Measurements from ENCODE around the gene ATG13. TPM values are rescaled to one million over a fixed set of nuclear protein-coding genes. Genes with fewer than 3 reads are reported as not detected.
A peak's percentile ranks its signal among the peaks of the same experiment; 100 is the strongest.

ATG13 gene
- total RNA-seq, 2 donors from 2014 or later, result 96.4 to 130 TPM

DNA sequence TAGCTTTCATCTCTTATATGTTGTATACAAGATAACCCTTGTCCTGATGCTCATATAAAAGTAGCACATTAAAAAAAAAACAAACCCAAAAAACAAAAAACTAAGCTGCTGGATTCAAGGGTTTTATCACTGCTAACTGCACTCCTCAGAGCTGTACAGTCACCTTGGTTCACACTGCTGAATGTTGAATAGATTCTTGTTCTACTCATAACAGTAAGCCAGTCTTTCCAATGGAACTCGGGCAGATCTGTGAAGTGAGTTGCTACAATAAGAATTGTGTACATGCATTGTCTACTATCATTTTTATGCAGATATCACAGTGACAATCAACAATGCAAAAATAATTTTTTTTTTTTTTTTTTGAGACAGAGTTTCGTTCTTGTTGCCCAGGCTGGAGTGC, 5.0 kb upstream of the ATG13 start:
- Mint-ChIP-seq H3K4me1 (peaks cover 10% of the 10 kb centered on the region), H3K27ac (no peak overlapping the region), H3K36me3 (ENCODE audit: low read depth) (no peaks in the 10 kb centered on the region), H3K4me3 (no peak overlapping the region), H3K9me3 (no peaks in the 10 kb centered on the region), H3K27me3 (ENCODE audit: insufficient read depth) (no peaks in the 10 kb centered on the region)
- Histone ChIP-seq H3K9ac (ENCODE audit: extremely low read depth, low read length, poor library complexity, severe bottlenecking) (no peak overlapping the region), H3K27me3 (ENCODE audit: control insufficient read depth, insufficient read depth, low read length, poor library complexity, severe bottlenecking) (no peaks in the 10 kb centered on the region), H3K4me3 (ENCODE audit: low read length) (no peak overlapping the region), H3K9me3 (ENCODE audit: control insufficient read depth, low read length) (no peaks in the 10 kb centered on the region), H3K4me1 (ENCODE audit: control insufficient read depth, insufficient read depth, low read length) (no peaks in the 10 kb centered on the region), H3K27ac (ENCODE audit: low read depth, low read length) (no peak overlapping the region), H3K36me3 (ENCODE audit: control insufficient read depth, insufficient read depth, low read length) (no peaks in the 10 kb centered on the region)
- no peak for DNase-seq
- TF ChIP-seq, protein P1, sequence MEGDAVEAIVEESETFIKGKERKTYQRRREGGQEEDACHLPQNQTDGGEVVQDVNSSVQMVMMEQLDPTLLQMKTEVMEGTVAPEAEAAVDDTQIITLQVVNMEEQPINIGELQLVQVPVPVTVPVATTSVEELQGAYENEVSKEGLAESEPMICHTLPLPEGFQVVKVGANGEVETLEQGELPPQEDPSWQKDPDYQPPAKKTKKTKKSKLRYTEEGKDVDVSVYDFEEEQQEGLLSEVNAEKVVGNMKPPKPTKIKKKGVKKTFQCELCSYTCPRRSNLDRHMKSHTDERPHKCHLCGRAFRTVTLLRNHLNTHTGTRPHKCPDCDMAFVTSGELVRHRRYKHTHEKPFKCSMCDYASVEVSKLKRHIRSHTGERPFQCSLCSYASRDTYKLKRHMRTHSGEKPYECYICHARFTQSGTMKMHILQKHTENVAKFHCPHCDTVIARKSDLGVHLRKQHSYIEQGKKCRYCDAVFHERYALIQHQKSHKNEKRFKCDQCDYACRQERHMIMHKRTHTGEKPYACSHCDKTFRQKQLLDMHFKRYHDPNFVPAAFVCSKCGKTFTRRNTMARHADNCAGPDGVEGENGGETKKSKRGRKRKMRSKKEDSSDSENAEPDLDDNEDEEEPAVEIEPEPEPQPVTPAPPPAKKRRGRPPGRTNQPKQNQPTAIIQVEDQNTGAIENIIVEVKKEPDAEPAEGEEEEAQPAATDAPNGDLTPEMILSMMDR (conservative IDR thresholded peaks at IDR 0.05), result no peak
- WGBS, 2 experiments (ENCODE audit: insufficient coverage in 1 of 2, insufficient read length in 1 of 2), result 97 to 100% methylated on average over 1 to 2 of the region's 2 CpGs

DNA sequence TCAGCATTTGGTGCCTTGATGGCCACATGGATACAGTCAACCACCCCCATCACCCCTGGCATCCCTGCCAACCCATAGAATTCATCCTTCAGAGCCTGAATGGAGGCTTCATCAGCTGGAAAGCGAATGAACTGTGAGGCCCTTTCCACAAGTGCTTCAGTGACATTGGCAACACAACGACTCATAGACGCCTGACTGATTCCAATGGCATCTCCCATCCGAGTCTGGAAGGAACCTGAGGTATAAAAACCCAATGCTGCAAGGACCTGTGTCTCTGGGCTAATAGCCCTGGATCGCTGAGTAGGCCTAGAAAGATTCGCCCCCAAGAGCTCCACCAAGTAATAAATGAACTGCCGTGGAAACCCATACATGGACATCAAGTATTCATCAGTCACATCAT, 1.6 kb upstream of the ATG13 start:
- DNase-seq, result no peak
- peak overlapping the region; percentile 79 for H3K27ac Mint-ChIP-seq
- no peaks in the 10 kb centered on the region for H3K4me1 ChIP-seq (ENCODE audit: control insufficient read depth, insufficient read depth, low read length)
- no peaks in the 10 kb centered on the region for H3K9me3 ChIP-seq (ENCODE audit: control insufficient read depth, low read length)
- H3K4me3 Mint-ChIP-seq, result peak overlapping the region; percentile 94
- H3K9me3 Mint-ChIP-seq, result no peaks in the 10 kb centered on the region
- TF ChIP-seq, protein P1 (conservative IDR thresholded peaks at IDR 0.05), result no peak
- 96 to 97% methylated on average over 7 of the region's 7 CpGs for WGBS, 2 experiments (ENCODE audit: insufficient coverage in 1 of 2, insufficient read length in 1 of 2)
- H3K4me1 Mint-ChIP-seq, result peaks cover 19% of the 10 kb centered on the region
- peaks cover 10% of the 10 kb centered on the region for H3K36me3 Mint-ChIP-seq (ENCODE audit: low read depth)
- H3K27me3 ChIP-seq (ENCODE audit: control insufficient read depth, insufficient read depth, low read length, poor library complexity, severe bottlenecking), result no peaks in the 10 kb centered on the region
- no peak overlapping the region for H3K9ac ChIP-seq (ENCODE audit: extremely low read depth, low read length, poor library complexity, severe bottlenecking)
- peak overlapping the region; percentile 97 for H3K4me3 ChIP-seq (ENCODE audit: low read length)
- H3K27me3 Mint-ChIP-seq (ENCODE audit: insufficient read depth), result no peaks in the 10 kb centered on the region
- H3K27ac ChIP-seq (ENCODE audit: low read depth, low read length), result no peak overlapping the region
- peaks cover 9% of the 10 kb centered on the region for H3K36me3 ChIP-seq (ENCODE audit: control insufficient read depth, insufficient read depth, low read length)

DNA sequence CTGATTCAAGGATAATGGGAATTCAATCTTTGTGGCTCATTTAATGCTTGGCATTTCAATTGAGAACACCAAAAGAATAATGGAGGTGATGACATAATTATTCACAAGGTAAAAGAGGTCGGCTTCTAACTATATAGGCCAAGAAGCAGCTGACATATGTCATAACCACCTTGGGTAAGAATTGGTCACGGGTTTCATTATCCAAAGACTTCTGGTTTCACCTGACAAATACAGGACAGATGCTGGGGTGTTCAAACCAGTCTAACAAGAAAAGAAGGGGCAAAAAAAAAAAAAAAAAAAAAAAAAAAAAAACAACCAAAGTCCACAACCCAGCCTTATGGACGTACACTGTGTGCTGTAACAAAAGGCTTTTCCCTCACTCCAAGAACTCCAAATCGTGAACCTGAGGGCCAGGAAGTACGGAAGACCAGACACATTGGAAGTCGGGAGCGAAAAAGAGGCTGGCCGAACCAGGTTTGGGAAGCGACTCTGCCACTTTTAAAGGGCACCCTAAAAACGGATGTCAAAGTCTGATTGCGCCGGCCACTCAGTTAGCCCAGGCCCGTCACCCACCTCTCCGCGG, 711 bp upstream of the ATG13 start:
- no peaks in the 10 kb centered on the region for H3K9me3 ChIP-seq (ENCODE audit: control insufficient read depth, low read length)
- TF ChIP-seq, protein P1 (conservative IDR thresholded peaks at IDR 0.05), result no peak
- H3K4me1 Mint-ChIP-seq, result peaks cover 19% of the 10 kb centered on the region
- no peaks in the 10 kb centered on the region for H3K4me1 ChIP-seq (ENCODE audit: control insufficient read depth, insufficient read depth, low read length)
- peak overlapping the region; percentile 97 for H3K4me3 ChIP-seq (ENCODE audit: low read length)
- no peaks in the 10 kb centered on the region for H3K27me3 ChIP-seq (ENCODE audit: control insufficient read depth, insufficient read depth, low read length, poor library complexity, severe bottlenecking)
- no peaks in the 10 kb centered on the region for H3K9me3 Mint-ChIP-seq
- no peak for DNase-seq
- peak overlapping the region; percentile 94 for H3K4me3 Mint-ChIP-seq
- H3K27ac Mint-ChIP-seq, result peak overlapping the region; percentile 100
- peaks cover 15% of the 10 kb centered on the region for H3K36me3 ChIP-seq (ENCODE audit: control insufficient read depth, insufficient read depth, low read length)
- H3K36me3 Mint-ChIP-seq (ENCODE audit: low read depth), result peaks cover 16% of the 10 kb centered on the region
- WGBS, 2 experiments (ENCODE audit: insufficient coverage in 1 of 2, insufficient read length in 1 of 2), result 9 to 14% methylated on average over 4 to 15 of the region's 15 CpGs
- H3K27me3 Mint-ChIP-seq (ENCODE audit: insufficient read depth), result no peaks in the 10 kb centered on the region
- H3K9ac ChIP-seq (ENCODE audit: extremely low read depth, low read length, poor library complexity, severe bottlenecking), result peak overlapping the region; percentile 99
- H3K27ac ChIP-seq (ENCODE audit: low read depth, low read length), result peak overlapping the region; percentile 55

All from endodermal cell (in vitro differentiated cells).